Upper lobe of right lung (tissue), 1 donor: ENCODE data around the gene GPR157. TPM values are rescaled to one million over a fixed set of nuclear protein-coding genes. Genes with fewer than 3 reads are reported as not detected.

Experiments used
- ATAC-seq: fragments of 200-7000 bp; cut with Tn5 transposase; one replicate; pipeline ENCODE4 v1.9.1; 2020; ENCODE audit warnings: mild to moderate bottlenecking, moderate library complexity
- DNase-seq: peaks from one replicate; pipeline ENCODE4 v3.0.0-alpha.2; 2020
- H3K27ac ChIP-seq: fragments of 200-600 bp; one replicate; pipeline ENCODE4 v1.8.0; 2022
- H3K27me3 ChIP-seq: fragments of 200-600 bp; one replicate; pipeline ENCODE4 v1.8.0; 2022; ENCODE audit warnings: mild to moderate bottlenecking
- H3K36me3 ChIP-seq: fragments of 200-600 bp; one replicate; pipeline ENCODE4 v1.8.0; 2022
- H3K4me1 ChIP-seq: fragments of 200-600 bp; one replicate; pipeline ENCODE4 v1.8.0; 2022
- H3K4me3 ChIP-seq: fragments of 200-600 bp; one replicate; pipeline ENCODE4 v1.8.0; 2022; ENCODE audit warnings: mild to moderate bottlenecking
- H3K9me3 ChIP-seq: fragments of 200-600 bp; one replicate; pipeline ENCODE4 v1.8.0; 2022
- intact Hi-C: fragments of 100-400 bp; cut with DNase I; formaldehyde crosslinking; loops from one replicate; pipeline ENCODE4 v1.11.0; 2022
- total RNA-seq: library from RNA; stranded (reverse); fragmentation: NEBNext Ultra II Directional; extraction: Animal tissue kit (Norgen Biotek cat#: 25700); gene quantifications from one replicate; pipeline ENCODE4 v1.2.1, GENCODE V29; 2021
- TF ChIP-seq, protein P1 (sequence below): fragments of 200-600 bp; IDR thresholded peaks from one replicate; pipeline ENCODE4 v1.8.0; 2022; ENCODE audit warnings: antibody characterized with exemption
- donor health status: DM: no; HTN: yes; CAD: no; lungs with severe emphysema.

Gene GPR157
- total RNA-seq, 1 donor from 2014 or later = 19.0 TPM

GRCh38 chr1:9080705-9081291 lies 48.1 kb downstream of the GPR157 start:
- ATAC-seq (peak; percentile 50), DNase-seq (no peak)
- TF ChIP-seq, protein P1, sequence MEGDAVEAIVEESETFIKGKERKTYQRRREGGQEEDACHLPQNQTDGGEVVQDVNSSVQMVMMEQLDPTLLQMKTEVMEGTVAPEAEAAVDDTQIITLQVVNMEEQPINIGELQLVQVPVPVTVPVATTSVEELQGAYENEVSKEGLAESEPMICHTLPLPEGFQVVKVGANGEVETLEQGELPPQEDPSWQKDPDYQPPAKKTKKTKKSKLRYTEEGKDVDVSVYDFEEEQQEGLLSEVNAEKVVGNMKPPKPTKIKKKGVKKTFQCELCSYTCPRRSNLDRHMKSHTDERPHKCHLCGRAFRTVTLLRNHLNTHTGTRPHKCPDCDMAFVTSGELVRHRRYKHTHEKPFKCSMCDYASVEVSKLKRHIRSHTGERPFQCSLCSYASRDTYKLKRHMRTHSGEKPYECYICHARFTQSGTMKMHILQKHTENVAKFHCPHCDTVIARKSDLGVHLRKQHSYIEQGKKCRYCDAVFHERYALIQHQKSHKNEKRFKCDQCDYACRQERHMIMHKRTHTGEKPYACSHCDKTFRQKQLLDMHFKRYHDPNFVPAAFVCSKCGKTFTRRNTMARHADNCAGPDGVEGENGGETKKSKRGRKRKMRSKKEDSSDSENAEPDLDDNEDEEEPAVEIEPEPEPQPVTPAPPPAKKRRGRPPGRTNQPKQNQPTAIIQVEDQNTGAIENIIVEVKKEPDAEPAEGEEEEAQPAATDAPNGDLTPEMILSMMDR = no peak

DNA sequence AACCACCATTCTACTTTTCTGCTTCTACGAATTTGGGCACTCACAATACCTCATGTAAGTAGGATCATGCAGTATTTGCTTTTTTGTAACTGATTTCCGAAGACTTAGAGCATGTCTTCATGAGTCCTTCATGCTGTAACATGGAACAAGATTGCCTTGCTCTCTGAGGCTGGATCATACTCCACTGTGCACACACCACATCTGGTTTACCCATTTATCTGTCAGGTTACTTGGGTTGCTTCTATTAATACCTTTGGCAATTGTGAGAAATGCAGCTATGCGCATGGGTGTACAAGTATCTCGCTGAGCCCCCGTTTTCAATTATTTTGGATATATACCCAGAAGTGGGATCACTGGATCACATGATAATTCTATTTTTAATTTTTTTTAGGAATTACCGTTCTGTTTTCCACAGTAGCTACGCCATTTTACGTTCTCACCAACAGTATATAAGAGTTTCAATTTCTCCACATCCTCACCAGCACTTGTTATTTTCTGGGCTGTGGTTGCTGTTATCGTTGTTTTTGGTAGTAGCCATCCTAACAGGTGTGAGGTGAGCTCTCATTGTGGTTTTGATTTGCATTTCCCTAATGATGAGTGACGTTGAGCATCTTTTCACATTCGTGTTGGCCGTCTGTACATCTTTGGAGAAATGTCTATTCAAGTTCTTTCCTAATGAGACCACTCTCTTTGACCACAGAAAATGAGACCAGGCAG lies 48.8 kb downstream of the GPR157 start:
- Histone ChIP-seq H3K4me1 (peaks cover 15% of the 10 kb centered on the region), H3K27me3 (no peaks in the 10 kb centered on the region), H3K36me3 (no peaks in the 10 kb centered on the region), H3K27ac (no peak overlapping the region), H3K4me3 (no peak overlapping the region), H3K9me3 (no peaks in the 10 kb centered on the region)
- intact Hi-C loops = no loop called here
- ATAC-seq = no peak
- TF ChIP-seq, protein P1 = no peak
- DNase-seq = no peak

More at GRCh38 chr1:9080705-9081291, 48.1 kb downstream of the GPR157 start:
- H3K9me3 ChIP-seq = no peaks in the 10 kb centered on the region
- H3K27ac ChIP-seq = no peak overlapping the region
- H3K4me3 ChIP-seq = no peak overlapping the region
- no peaks in the 10 kb centered on the region for H3K36me3 ChIP-seq
- no peaks in the 10 kb centered on the region for H3K27me3 ChIP-seq
- intact Hi-C loops = no loop called here
- peaks cover 15% of the 10 kb centered on the region for H3K4me1 ChIP-seq

DNA sequence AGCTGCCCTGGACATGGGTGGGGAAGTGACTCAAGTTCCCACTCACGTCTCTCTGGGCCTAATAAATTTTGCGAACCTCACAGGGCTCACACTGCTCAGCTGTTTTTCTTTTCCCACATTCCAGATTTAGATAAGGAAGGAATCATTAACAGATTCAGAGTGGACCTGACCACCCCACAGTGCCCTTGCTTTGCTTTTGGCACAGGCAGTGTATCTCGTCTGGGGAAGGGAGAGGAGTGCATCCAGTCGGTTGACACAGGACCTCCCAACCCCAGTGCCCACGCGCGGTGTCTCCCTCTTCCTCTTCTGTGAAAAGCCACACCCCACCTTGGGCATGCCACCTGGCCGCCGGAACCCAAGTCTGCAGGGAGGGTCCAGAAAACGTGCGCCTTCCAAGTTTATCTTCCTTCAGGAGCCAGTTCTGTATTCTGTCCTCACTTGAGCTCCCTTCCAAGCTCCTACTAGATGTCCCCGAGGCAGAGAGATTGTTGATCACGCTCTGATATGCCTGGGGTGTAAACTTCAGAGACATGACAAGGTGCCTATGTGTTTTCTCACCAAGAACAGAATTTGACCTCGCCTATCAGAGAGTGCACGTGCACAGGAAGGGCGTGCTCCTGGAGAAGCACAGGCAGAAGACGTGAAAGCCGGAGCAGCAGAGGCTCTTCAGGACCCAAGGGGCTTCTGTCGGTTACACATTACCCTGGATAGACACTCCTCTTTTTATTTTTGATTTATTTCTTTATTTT lies 50.0 kb downstream of the GPR157 start:
- Histone ChIP-seq H3K9me3 (no peaks in the 10 kb centered on the region), H3K27ac (no peak overlapping the region), H3K27me3 (no peaks in the 10 kb centered on the region), H3K4me1 (peaks cover 15% of the 10 kb centered on the region), H3K4me3 (no peak overlapping the region), H3K36me3 (no peaks in the 10 kb centered on the region)
- ATAC-seq = peak; percentile 46
- intact Hi-C loops = no loop called here
- DNase-seq = no peak
- TF ChIP-seq, protein P1 = no peak

GRCh38 chr1:9078015-9078751 lies 50.7 kb downstream of the GPR157 start:
- ATAC-seq (no peak), DNase-seq (no peak)
- Histone ChIP-seq H3K4me3 (no peak overlapping the region), H3K9me3 (no peaks in the 10 kb centered on the region), H3K36me3 (no peaks in the 10 kb centered on the region), H3K27me3 (no peaks in the 10 kb centered on the region), H3K4me1 (peaks cover 12% of the 10 kb centered on the region), H3K27ac (no peak overlapping the region)
- intact Hi-C loops = no loop called here
- TF ChIP-seq, protein P1 = no peak

DNA sequence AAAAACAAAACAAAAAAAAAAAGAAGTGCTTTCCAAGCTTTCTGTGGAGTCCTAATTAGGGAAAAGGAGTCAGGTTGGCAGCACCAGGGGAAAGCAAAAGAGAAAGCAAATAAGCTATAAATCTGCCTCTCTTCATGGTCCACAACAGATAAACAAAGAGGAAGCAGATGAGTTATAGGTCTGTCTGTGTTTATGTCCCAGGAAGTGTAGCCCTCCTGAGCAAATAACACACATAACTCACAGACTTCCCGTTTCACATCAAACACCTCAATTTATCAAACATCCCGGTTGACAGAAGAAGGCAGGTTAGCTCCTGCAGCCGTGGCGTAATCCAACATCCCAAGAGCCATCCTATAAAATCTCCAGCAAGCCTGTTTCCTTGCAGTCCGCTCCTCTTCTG lies 53.9 kb downstream of the GPR157 start:
- intact Hi-C loops = no loop called here
- Histone ChIP-seq H3K4me1 (no peaks in the 10 kb centered on the region), H3K9me3 (no peaks in the 10 kb centered on the region), H3K36me3 (no peaks in the 10 kb centered on the region), H3K4me3 (no peak overlapping the region), H3K27me3 (no peaks in the 10 kb centered on the region), H3K27ac (no peak overlapping the region)
- ATAC-seq = no peak
- DNase-seq = no peak
- TF ChIP-seq, protein P1 = no peak
